Muscle of leg (tissue), 9 donors: Measurements from ENCODE around the gene SRRM5. TPM values are rescaled to one million over a fixed set of nuclear protein-coding genes. Genes with fewer than 3 reads are reported as not detected.

ENCODE experiments used
- polyA plus RNA-seq, 8 donors: library from polyadenylated mRNA; unstranded; fragments of 120-200 nt; gene quantifications; one replicate each; pipeline versions ENCODE4 v1.2.1 to v1.2.3, GENCODE V29; 2013; ENCODE audit warnings: inconsistent platforms in 1 of 8, low replicate concordance in 1 of 8; ENCODE audit not compliant: insufficient read length in 8 of 8, insufficient read depth in 1 of 8
- total RNA-seq: library from RNA; stranded (reverse); fragments of 120-200 nt; gene quantifications from one replicate; pipeline ENCODE4 v1.2.4, GENCODE V29; 2013

SRRM5 gene
- total and polyA plus RNA-seq, 9 donors, result 0.17 to 0.57 (median 0.40) TPM

Other genes starting within 250 kb of the SRRM5 start
- not detected for gene TEX101, start 197.2 kb upstream of the SRRM5 start, total RNA-seq
- under 1 TPM in 1 of 8 donors, not detected in 7; 0.17 TPM for gene TEX101, start 197.2 kb upstream of the SRRM5 start, polyA plus RNA-seq
- gene LYPD3, start 146.5 kb upstream of the SRRM5 start, total RNA-seq, result 0.49 TPM
- gene LYPD3, start 146.5 kb upstream of the SRRM5 start, polyA plus RNA-seq, result 10 to 100 TPM in 1 of 8 donors, 1 to 10 TPM in 2, under 1 TPM in 5; 0.39 to 13.9 (median 0.88) TPM
- gene PHLDB3, start 107.3 kb upstream of the SRRM5 start, total RNA-seq, result 6.6 TPM
- gene PHLDB3, start 107.3 kb upstream of the SRRM5 start, polyA plus RNA-seq, result 1 to 10 TPM; 2.8 to 8.0 (median 4.4) TPM
- 19.6 TPM for gene ETHE1, start 84.9 kb upstream of the SRRM5 start, total RNA-seq
- 10 to 100 TPM; 12.0 to 22.5 (median 17.0) TPM for gene ETHE1, start 84.9 kb upstream of the SRRM5 start, polyA plus RNA-seq
- 0.62 TPM for gene ZNF575, start 78.9 kb upstream of the SRRM5 start, total RNA-seq
- gene ZNF575, start 78.9 kb upstream of the SRRM5 start, polyA plus RNA-seq, result 1 to 10 TPM; 2.2 to 5.0 (median 3.4) TPM
- gene XRCC1, start 36.6 kb upstream of the SRRM5 start, total RNA-seq, result 27.7 TPM
- 10 to 100 TPM; 28.4 to 42.5 (median 35.7) TPM for gene XRCC1, start 36.6 kb upstream of the SRRM5 start, polyA plus RNA-seq
- gene PINLYP, start 36.3 kb upstream of the SRRM5 start, total RNA-seq, result 5.0 TPM
- gene PINLYP, start 36.3 kb upstream of the SRRM5 start, polyA plus RNA-seq, result 1 to 10 TPM; 4.6 to 7.7 (median 6.2) TPM
- gene IRGQ, start 16.0 kb upstream of the SRRM5 start, total RNA-seq, result 11.4 TPM
- gene IRGQ, start 16.0 kb upstream of the SRRM5 start, polyA plus RNA-seq, result 10 to 100 TPM in 7 of 8 donors, 1 to 10 TPM in 1; 9.7 to 15.1 (median 12.5) TPM
- 7.8 TPM for gene ZNF576, start 15.5 kb upstream of the SRRM5 start, total RNA-seq
- gene ZNF576, start 15.5 kb upstream of the SRRM5 start, polyA plus RNA-seq, result 10 to 100 TPM in 5 of 8 donors, 1 to 10 TPM in 3; 8.3 to 12.1 (median 10.5) TPM
- gene ZNF428, start 7.5 kb downstream of the SRRM5 start, total RNA-seq, result 55.9 TPM
- gene ZNF428, start 7.5 kb downstream of the SRRM5 start, polyA plus RNA-seq, result 10 to 100 TPM; 63.2 to 80.5 (median 71.9) TPM
- gene CADM4, start 27.8 kb downstream of the SRRM5 start, total RNA-seq, result 7.8 TPM
- 10 to 100 TPM in 5 of 8 donors, 1 to 10 TPM in 3; 6.7 to 27.1 (median 13.2) TPM for gene CADM4, start 27.8 kb downstream of the SRRM5 start, polyA plus RNA-seq
- gene PLAUR, start 58.1 kb downstream of the SRRM5 start, total RNA-seq, result 4.9 TPM
- gene PLAUR, start 58.1 kb downstream of the SRRM5 start, polyA plus RNA-seq, result 1 to 10 TPM; 5.1 to 8.9 (median 7.4) TPM
- gene IRGC, start 104.0 kb downstream of the SRRM5 start, total RNA-seq, result not detected
- under 1 TPM in 2 of 8 donors, not detected in 6; 0.07 to 0.09 TPM for gene IRGC, start 104.0 kb downstream of the SRRM5 start, polyA plus RNA-seq
- 20.6 TPM for gene SMG9, start 142.9 kb downstream of the SRRM5 start, total RNA-seq
- gene SMG9, start 142.9 kb downstream of the SRRM5 start, polyA plus RNA-seq, result 10 to 100 TPM; 30.1 to 47.6 (median 37.1) TPM
- 0.40 TPM for gene KCNN4, start 168.9 kb downstream of the SRRM5 start, total RNA-seq
- 1 to 10 TPM in 2 of 8 donors, under 1 TPM in 6; 0.23 to 1.2 (median 0.73) TPM for gene KCNN4, start 168.9 kb downstream of the SRRM5 start, polyA plus RNA-seq
- gene LYPD5, start 190.4 kb downstream of the SRRM5 start, total RNA-seq, result 0.22 TPM
- gene LYPD5, start 190.4 kb downstream of the SRRM5 start, polyA plus RNA-seq, result under 1 TPM; 0.22 to 0.83 (median 0.38) TPM
- 16.8 TPM for gene ZNF283, start 215.2 kb downstream of the SRRM5 start, total RNA-seq
- 10 to 100 TPM in 2 of 8 donors, 1 to 10 TPM in 6; 5.9 to 13.1 (median 8.8) TPM for gene ZNF283, start 215.2 kb downstream of the SRRM5 start, polyA plus RNA-seq